Heart left ventricle (tissue), 16 donors: ENCODE results near the gene YES1. TPM values are rescaled to one million over a fixed set of nuclear protein-coding genes. Genes with fewer than 3 reads are reported as not detected.

Experiments
- ATAC-seq, 4 donors: fragments of 200-7000 bp; cut with Tn5 transposase; one replicate each; pipeline ENCODE4 v1.9.1; 2020 to 2022; ENCODE audit warnings: moderate library complexity in 4 of 4, mild to moderate bottlenecking in 3 of 4, moderate number of reproducible peaks in 1 of 4
- DNase-seq, 5 donors: peaks; one replicate each; pipeline ENCODE4 v3.0.0-alpha.2; 2020
- H3K27ac ChIP-seq, 12 donors: fragments of 200-600 bp; sonication (generic) in 4 of 12; one replicate each; pipeline versions ENCODE4 v1.5.0 to v1.8.0; 2016 to 2022; ENCODE audit warnings: mild to moderate bottlenecking in 2 of 12
- H3K27me3 ChIP-seq, 9 donors: fragments of 200-600 bp; sonication (generic) in 2 of 9; one replicate each; pipeline versions ENCODE4 v1.5.1 to v1.8.0; 2016 to 2022; ENCODE audit warnings: mild to moderate bottlenecking in 3 of 9
- H3K36me3 ChIP-seq, 9 donors: fragments of 200-600 bp; sonication (generic) in 2 of 9; one replicate each; pipeline versions ENCODE4 v1.5.0 to v1.8.0; 2018 to 2022; ENCODE audit warnings: mild to moderate bottlenecking in 2 of 9
- H3K4me1 ChIP-seq, 12 donors: fragments of 200-600 bp; sonication (generic) in 4 of 12; one replicate each; pipeline versions ENCODE4 v1.5.0 to v1.8.0; 2016 to 2022; ENCODE audit warnings: mild to moderate bottlenecking in 3 of 12
- H3K4me3 ChIP-seq, 12 donors: fragments of 200-600 bp; sonication (generic) in 4 of 12; one replicate each; pipeline versions ENCODE4 v1.5.0 to v1.8.0; 2017 to 2022; ENCODE audit warnings: mild to moderate bottlenecking in 9 of 12, moderate library complexity in 4 of 12
- H3K9me3 ChIP-seq, 12 donors: fragments of 200-600 bp; sonication (generic) in 4 of 12; one replicate each; pipeline versions ENCODE4 v1.5.0 to v1.8.0; 2016 to 2022; ENCODE audit warnings: mild to moderate bottlenecking in 1 of 12
- CTCF ChIP-seq, 12 donors: fragments of 200-600 bp; sonication (generic) in 4 of 12; IDR thresholded peaks; one replicate each; pipeline versions ENCODE4 v1.5.0 to v1.8.0; 2018 to 2022; ENCODE audit warnings: antibody characterized with exemption in 12 of 12, mild to moderate bottlenecking in 5 of 12
- POLR2A ChIP-seq, 2 donors: fragments of 450-650 bp; IDR thresholded peaks; one replicate each; pipeline ENCODE4 v1.6.1; 2017; ENCODE audit warnings: antibody characterized with exemption in 2 of 2, mild to moderate bottlenecking in 2 of 2, moderate library complexity in 2 of 2
- WGBS, 4 donors: extraction: QIAGEN DNeasy Blood & Tissue Kit in 2 of 4; methylation state at CpG; one replicate each; pipeline versions ENCODE4 v1.1.5 to v1.1.7; 2013 to 2018; 5-methylcytosine and 5-hydroxymethylcytosine counted together
- intact Hi-C, 10 donors: fragments of 100-400 bp; cut with DNase I; formaldehyde crosslinking; loops; one replicate each; pipeline versions ENCODE4 v1.11.1 to v1.14.2; 2022
- polyA plus RNA-seq, 2 donors: library from polyadenylated mRNA; stranded (reverse); fragments of 200-250 nt; gene quantifications; one replicate each; pipeline ENCODE4 v1.2.3, GENCODE V29; 2013
- total RNA-seq, 9 donors: library from RNA; depleted of rRNA in 2 of 9; stranded (reverse); fragments of >200 nt in 2 of 9; fragmentation: NEBNext Ultra II Directional in 3 of 9; extraction: Animal tissue kit (Norgen Biotek cat#: 25700) in 3 of 9; gene quantifications; one replicate each; pipeline versions ENCODE4 v1.1.0 to v1.2.4, GENCODE V29; 2016 to 2023
- donor health status: ischemic (EF 13 %, LVEDD 7.1; RV severe dilation, severe dysfunction).
- donor health status: healthy with polysubstance abuse.
- donor health status: DM: no; HTN: yes; CAD: no.
- donor health status: DM: no; HTN: no; CAD: no.
- donor health status: ischemic (EF 25% LVEDD 6.9; RV normal size, moderate dysfunction).
- donor health status: ischemic (EF 25% LVEDD 5.7; RV mildly dilated, moderate dysfunction).
- donor health status: healthy.
- donor health status: DM: yes; HTN: yes; CAD: no.
- donor health status: ischemic (EF 35%, LVEDD 5.7; RV mildly dilated, moderate dysfunction).
- donor health status: nonischemic (EF 11% LVEDD 7.7; RV severe dilation, severe dysfunction).
- donor health status: DM: yes; HTN: yes; CAD: no.
- donor health status: PGD.
- donor health status: ischemic (EF 29% LVEDD 5.4; RV normal size, mild dysfunction).
- donor health status: nonischemic (EF 23%, LVEDD 6.1; RV moderate dilation, normal function).

YES1 gene
- total and polyA plus RNA-seq, 11 donors, result 7.1 to 50.2 (median 23.5) TPM

DNA sequence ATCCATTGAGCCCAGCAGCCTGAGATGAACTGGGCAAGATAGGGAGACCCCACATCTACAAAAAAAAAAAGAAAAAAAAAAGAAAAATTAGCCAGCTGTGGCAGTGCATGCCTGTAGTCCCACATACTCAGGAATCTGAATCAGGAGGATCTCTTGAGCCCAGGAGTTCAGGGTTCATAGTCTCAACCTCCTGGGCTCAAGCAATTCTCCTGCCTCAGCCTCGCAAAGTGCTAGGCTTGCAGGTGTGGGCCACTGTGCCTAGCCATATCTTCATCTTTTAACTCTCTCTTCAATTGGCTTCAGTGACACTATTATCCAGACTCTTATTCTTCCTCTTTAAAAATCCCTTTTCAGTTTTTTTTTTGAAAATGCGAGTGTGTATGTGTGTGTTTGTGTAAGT lies 28.5 kb upstream of the YES1 start:
- Histone ChIP-seq H3K4me3 (no peak overlapping the region), H3K4me1 (peaks cover 0 to 17% (median 0%) of the 10 kb centered on the region in 12 donors), H3K27me3 (no peaks in the 10 kb centered on the region), H3K27ac (no peak overlapping the region), H3K9me3 (peaks cover 0 to 3% (median 0%) of the 10 kb centered on the region in 12 donors), H3K36me3 (no peaks in the 10 kb centered on the region)
- DNase-seq, result no peak
- ATAC-seq, result no peak
- intact Hi-C loops, result no loop called here
- TF ChIP-seq POLR2A (IDR thresholded peaks at IDR 0.05) (no peak), CTCF (IDR thresholded peaks at IDR 0.05) (no peak)
- 92 to 98% (median 95%) methylated on average over 2 of the region's 2 CpGs for WGBS, 4 donors

GRCh38 chr18:840023-840408 lies 28.0 kb upstream of the YES1 start:
- ATAC-seq (peak in 1 of 4 donors; percentile 8), DNase-seq (no peak)
- peaks cover 0 to 14% (median 0%) of the 10 kb centered on the region in 12 donors for H3K4me1 ChIP-seq
- H3K4me3 ChIP-seq, result no peak overlapping the region
- intact Hi-C loops, result no loop called here
- H3K36me3 ChIP-seq, result no peaks in the 10 kb centered on the region
- H3K27me3 ChIP-seq, result no peaks in the 10 kb centered on the region
- no peak overlapping the region for H3K27ac ChIP-seq
- WGBS, 4 donors, result 58 to 80% (median 67%) methylated on average over 1 of the region's 1 CpG
- no peak for TF ChIP-seq POLR2A (IDR thresholded peaks at IDR 0.05)
- TF ChIP-seq CTCF (IDR thresholded peaks at IDR 0.05), result no peak
- peaks cover 0 to 3% (median 0%) of the 10 kb centered on the region in 12 donors for H3K9me3 ChIP-seq

- H3K27ac ChIP-seq, result no peak overlapping the region
- no peaks in the 10 kb centered on the region for H3K36me3 ChIP-seq
- H3K27me3 ChIP-seq, result no peaks in the 10 kb centered on the region
- ATAC-seq, result peak; percentile 77 to 97 (median 94)
- DNase-seq, result peak; percentile 79 to 91 (median 84)
- intact Hi-C loops, result loop anchor here in 7 of 10 donors (2.0 to 10.0 kb wide), 5 partner anchors 215 to 555 kb away; no protein-coding TSS in a partner anchor
- H3K9me3 ChIP-seq, result no peaks in the 10 kb centered on the region
- WGBS, 4 donors, result 13 to 16% (median 14%) methylated on average over 13 to 14 of the region's 14 CpGs
- no peak overlapping the region for H3K4me3 ChIP-seq
- H3K4me1 ChIP-seq, result peaks cover 0 to 10% (median 0%) of the 10 kb centered on the region in 12 donors
- TF ChIP-seq POLR2A (IDR thresholded peaks at IDR 0.05) (no peak), CTCF (IDR thresholded peaks at IDR 0.05) (peak; percentile 93 to 99 (median 97))
These were observed 27.4 kb upstream of the YES1 start for GRCh38 chr18:839224-840022.

DNA sequence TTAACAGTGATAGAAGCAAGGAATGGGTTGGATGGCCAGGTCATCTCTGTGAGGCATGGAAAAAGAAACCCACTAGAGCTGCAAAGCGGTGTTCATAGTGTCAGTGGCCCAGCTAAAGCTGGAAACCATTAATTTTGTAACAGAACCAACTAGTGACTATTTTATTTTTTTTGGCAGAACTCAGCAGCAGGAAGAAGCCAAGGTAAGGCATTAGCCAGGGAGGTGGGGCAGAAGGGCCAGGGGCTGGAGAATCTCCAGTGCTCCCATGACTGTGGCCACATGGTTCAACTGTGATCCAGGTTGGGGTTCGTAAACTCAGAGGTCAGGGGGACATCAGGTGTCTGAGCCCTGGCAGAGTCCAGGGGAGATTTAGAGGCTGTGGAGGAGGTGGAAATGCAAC lies 25.9 kb upstream of the YES1 start:
- WGBS, 4 donors, result 84 to 97% (median 92%) methylated on average over 2 of the region's 2 CpGs
- Histone ChIP-seq H3K9me3 (no peaks in the 10 kb centered on the region), H3K27ac (no peak overlapping the region), H3K4me1 (peaks cover 0 to 10% (median 0%) of the 10 kb centered on the region in 12 donors), H3K4me3 (no peak overlapping the region), H3K36me3 (no peaks in the 10 kb centered on the region), H3K27me3 (peaks cover 0 to 3% (median 0%) of the 10 kb centered on the region in 9 donors)
- intact Hi-C loops, result loop anchor here in 7 of 10 donors (2.0 to 10.0 kb wide), 5 partner anchors 213 to 553 kb away; no protein-coding TSS in a partner anchor
- ATAC-seq (no peak), DNase-seq (no peak)
- no peak for TF ChIP-seq CTCF (IDR thresholded peaks at IDR 0.05)
- no peak for TF ChIP-seq POLR2A (IDR thresholded peaks at IDR 0.05)
